Colonic mucosa (tissue), 4 donors: ENCODE data around the gene LRP1B. TPM values are rescaled to one million over a fixed set of nuclear protein-coding genes. Genes with fewer than 3 reads are reported as not detected.

Experiments used
- DNase-seq: peaks from one replicate; pipeline ENCODE4 v3.0.0-alpha.2; 2020
- H3K27ac ChIP-seq: fragments of 200-600 bp; one replicate; pipeline ENCODE4 v1.8.0; 2021
- H3K27me3 ChIP-seq: fragments of 200-600 bp; one replicate; pipeline ENCODE4 v1.8.0; 2021
- H3K36me3 ChIP-seq: fragments of 200-600 bp; one replicate; pipeline ENCODE4 v1.8.0; 2021
- H3K4me1 ChIP-seq: fragments of 200-600 bp; one replicate; pipeline ENCODE4 v1.8.0; 2021; ENCODE audit warnings: mild to moderate bottlenecking
- H3K4me3 ChIP-seq: fragments of 200-600 bp; one replicate; pipeline ENCODE4 v1.8.0; 2021
- H3K9ac ChIP-seq, 2 donors: one replicate each; pipeline ENCODE4 v1.7.0; 2013; ENCODE audit warnings: control low read depth in 2 of 2, low read depth in 2 of 2, low read length in 2 of 2
- H3K9me3 ChIP-seq: fragments of 200-600 bp; one replicate; pipeline ENCODE4 v1.8.0; 2021
- CTCF ChIP-seq: fragments of 200-600 bp; IDR thresholded peaks from one replicate; pipeline ENCODE4 v1.8.0; 2022; ENCODE audit warnings: antibody characterized with exemption, mild to moderate bottlenecking
- intact Hi-C: fragments of 100-400 bp; cut with DNase I; formaldehyde crosslinking; loops from one replicate; pipeline ENCODE4 v1.14.1; 2022
- total RNA-seq, 2 donors: library from RNA; stranded (reverse); fragmentation: NEBNext Ultra II Directional in 1 of 2; extraction: Animal tissue kit (Norgen Biotek cat#: 25700) in 1 of 2; gene quantifications; one replicate each; pipeline ENCODE4 v1.2.1, GENCODE V29; 2021
- donor health status: healthy.
- donor health status: DM: no; HTN: no; CAD: no.
- donor health status: DM: no; HTN: no; CAD: no.

LRP1B gene
- total RNA-seq, 2 donors from 2014 or later = 0.10 to 0.19 TPM

- no peaks in the 10 kb centered on the region for H3K27me3 ChIP-seq
- TF ChIP-seq CTCF = no peak
- H3K4me3 ChIP-seq = no peak overlapping the region
- H3K9me3 ChIP-seq = no peaks in the 10 kb centered on the region
- H3K9ac ChIP-seq = no peak overlapping the region
- intact Hi-C loops = no loop called here
- no peaks in the 10 kb centered on the region for H3K36me3 ChIP-seq
- no peaks in the 10 kb centered on the region for H3K4me1 ChIP-seq
- no peak overlapping the region for H3K27ac ChIP-seq
- DNase-seq = no peak
Observed at GRCh38 chr2:140262908-140263307, 1867.9 kb downstream of the LRP1B start.

- Histone ChIP-seq H3K4me3 (no peak overlapping the region), H3K9me3 (no peaks in the 10 kb centered on the region), H3K27me3 (no peaks in the 10 kb centered on the region), H3K4me1 (no peaks in the 10 kb centered on the region), H3K9ac (no peak overlapping the region), H3K36me3 (no peaks in the 10 kb centered on the region), H3K27ac (no peak overlapping the region)
- no peak for DNase-seq
- TF ChIP-seq CTCF = no peak
- intact Hi-C loops = no loop called here
Observed at GRCh38 chr2:140257692-140258300, 1873.0 kb downstream of the LRP1B start.

GRCh38 chr2:140256080-140256479 is 1874.7 kb downstream of the LRP1B start:
- intact Hi-C loops = no loop called here
- TF ChIP-seq CTCF = no peak
- H3K27me3 ChIP-seq = no peaks in the 10 kb centered on the region
- no peaks in the 10 kb centered on the region for H3K9me3 ChIP-seq
- H3K36me3 ChIP-seq = no peaks in the 10 kb centered on the region
- no peak overlapping the region for H3K4me3 ChIP-seq
- DNase-seq = no peak
- no peak overlapping the region for H3K27ac ChIP-seq
- no peak overlapping the region for H3K9ac ChIP-seq
- H3K4me1 ChIP-seq = no peaks in the 10 kb centered on the region

- DNase-seq = no peak
- intact Hi-C loops = no loop called here
- H3K4me1 ChIP-seq = no peaks in the 10 kb centered on the region
- no peak overlapping the region for H3K4me3 ChIP-seq
- H3K27ac ChIP-seq = no peak overlapping the region
- no peaks in the 10 kb centered on the region for H3K36me3 ChIP-seq
- no peaks in the 10 kb centered on the region for H3K9me3 ChIP-seq
- H3K9ac ChIP-seq = no peak overlapping the region
- no peaks in the 10 kb centered on the region for H3K27me3 ChIP-seq
- TF ChIP-seq CTCF = no peak
Observed at GRCh38 chr2:140249821-140250220, 1881.0 kb downstream of the LRP1B start.

- Histone ChIP-seq H3K36me3 (no peaks in the 10 kb centered on the region), H3K27me3 (no peaks in the 10 kb centered on the region), H3K4me3 (no peak overlapping the region), H3K9ac (no peak overlapping the region), H3K27ac (no peak overlapping the region), H3K9me3 (no peaks in the 10 kb centered on the region), H3K4me1 (no peaks in the 10 kb centered on the region)
- intact Hi-C loops = no loop called here
- DNase-seq = no peak
- no peak for TF ChIP-seq CTCF
Observed at GRCh38 chr2:140248623-140249022, 1882.2 kb downstream of the LRP1B start.
